H1 (cell line): ENCODE data around the gene CELF6. TPM values are rescaled to one million over a fixed set of nuclear protein-coding genes. Genes with fewer than 3 reads are reported as not detected.

Experiments
- CTCF ChIA-PET: fragments of 300-600 bp; sonication (Branson Sonifier 250); formaldehyde crosslinking; loops from one replicate; lab custom pipeline; 2021; ENCODE audit not compliant: partially characterized antibody; lab: Charles Lee
- POLR2A ChIA-PET: fragments of 300-600 bp; sonication (Branson Sonifier 250); formaldehyde crosslinking; loops from one replicate; lab custom pipeline; 2021; ENCODE audit warnings: inconsistent platforms; ENCODE audit not compliant: partially characterized antibody; lab: Charles Lee
- DNase-seq, 2 experiments: peaks; one replicate each; pipeline versions ENCODE4 v3.0.0 to v3.0.0-alpha.2; 2010 to 2022; ENCODE audit warnings: low spot score in 2 of 2, low read depth in 1 of 2, mixed read lengths in 1 of 2
- FAIRE-seq: peaks from 2 replicates; lab custom pipeline; 2011; peaks lifted over from hg19 to GRCh38; lab: Jason Lieb, UNC
- H2AFZ ChIP-seq: 2 replicates; pipeline ENCODE4 v1.8.1; 2012; ENCODE audit warnings: low read length, inconsistent platforms
- H2AK5ac ChIP-seq: 2 replicates; pipeline ENCODE4 v1.6.1; 2013; ENCODE audit warnings: low read depth, low read length
- H2BK120ac ChIP-seq: replicated peaks from 2 replicates; pipeline ENCODE3; 2013; ENCODE audit warnings: low read depth, low read length, inconsistent platforms
- H2BK12ac ChIP-seq: 2 replicates; pipeline ENCODE4 v1.6.1; 2013; ENCODE audit warnings: low read depth, low read length
- H2BK15ac ChIP-seq: 2 replicates; pipeline ENCODE4 v1.6.1; 2013; ENCODE audit warnings: low read length
- H2BK20ac ChIP-seq: 2 replicates; pipeline ENCODE4 v1.6.1; 2013; ENCODE audit warnings: low read length
- H2BK5ac ChIP-seq: 2 replicates; pipeline ENCODE4 v1.6.1; 2013; ENCODE audit warnings: low read depth, low read length
- H3K14ac ChIP-seq: 2 replicates; pipeline ENCODE4 v1.6.1; 2013; ENCODE audit warnings: inconsistent platforms; ENCODE audit not compliant: insufficient read length
- H3K18ac ChIP-seq: 2 replicates; pipeline ENCODE4 v1.6.1; 2013; ENCODE audit warnings: low read length; ENCODE audit errors: extremely low read depth
- H3K23ac ChIP-seq: 2 replicates; pipeline ENCODE4 v1.6.1; 2013; ENCODE audit warnings: inconsistent platforms; ENCODE audit not compliant: insufficient read length
- H3K23me2 ChIP-seq: 2 replicates; pipeline ENCODE4 v1.6.1; 2013; ENCODE audit warnings: low read depth, low read length
- H3K27ac ChIP-seq: 2 replicates; pipeline ENCODE4 v1.6.1; 2011; ENCODE audit warnings: low read depth, low read length, inconsistent platforms
- H3K27me3 ChIP-seq, 4 experiments: replicated peaks in 1 of 4; 1 replicate in 1 of 4; 2 replicates in 3 of 4; pipeline versions ENCODE4 v1.6.1 to v1.8.1; 2011 to 2013; ENCODE audit warnings: low read length in 3 of 4, mild to moderate bottlenecking in 3 of 4, inconsistent platforms in 2 of 4, mixed read lengths in 2 of 4, moderate library complexity in 1 of 4; ENCODE audit not compliant: control insufficient read depth in 3 of 4, insufficient read depth in 3 of 4; ENCODE audit errors: extremely low read depth in 1 of 4
- H3K36me3 ChIP-seq, 4 experiments: 2 replicates each; pipeline versions ENCODE4 v1.6.1 to v1.8.1; 2011 to 2013; ENCODE audit warnings: mild to moderate bottlenecking in 4 of 4, low read length in 3 of 4, moderate library complexity in 2 of 4, control low read depth in 1 of 4, inconsistent platforms in 1 of 4; ENCODE audit not compliant: insufficient read depth in 4 of 4, control insufficient read depth in 2 of 4
- H3K4ac ChIP-seq: replicated peaks from 2 replicates; pipeline ENCODE3; 2013; ENCODE audit warnings: low read length, low read depth, mixed read lengths, inconsistent platforms; ENCODE audit not compliant: insufficient read length
- H3K4me1 ChIP-seq, 4 experiments: replicated peaks in 1 of 4; 1 replicate in 1 of 4; 2 replicates in 3 of 4; pipeline versions ENCODE4 v1.6.1 to v1.8.1; 2011 to 2013; ENCODE audit warnings: low read length in 3 of 4, inconsistent platforms in 2 of 4, mixed read lengths in 1 of 4; ENCODE audit not compliant: insufficient read depth in 4 of 4, control insufficient read depth in 3 of 4
- H3K4me2 ChIP-seq, 2 experiments: 2 replicates each; pipeline versions ENCODE4 v1.6.1 to v1.8.1; 2011 to 2013; ENCODE audit warnings: low read depth in 2 of 2, low read length in 2 of 2, control low read depth in 1 of 2, inconsistent platforms in 1 of 2, mild to moderate bottlenecking in 1 of 2; ENCODE audit not compliant: insufficient read depth in 1 of 2
- H3K4me3 ChIP-seq, 4 experiments: fragments of 200-600, 300-600 bp in 1 of 4; sonication (generic), shearing (Covaris generic), sonication (Bioruptor Twin) in 1 of 4; 2 replicates each; pipeline versions ENCODE4 v1.5.1 to v1.8.1; 2011 to 2016; ENCODE audit warnings: low read length in 4 of 4, low read depth in 3 of 4, control low read depth in 2 of 4, inconsistent platforms in 2 of 4, mild to moderate bottlenecking in 2 of 4, mixed read lengths in 1 of 4, moderate library complexity in 1 of 4; ENCODE audit not compliant: insufficient read depth in 2 of 4; ENCODE audit errors: extremely low read depth in 1 of 4
- H3K56ac ChIP-seq: replicated peaks from 2 replicates; pipeline ENCODE3; 2013; ENCODE audit warnings: low read depth, mild to moderate bottlenecking, mixed read lengths, low read length, inconsistent platforms; ENCODE audit not compliant: insufficient read length
- H3K79me1 ChIP-seq: 2 replicates; pipeline ENCODE4 v1.6.1; 2013; ENCODE audit warnings: low read depth, low read length, control low read depth
- H3K79me2 ChIP-seq, 2 experiments: 2 replicates each; pipeline versions ENCODE4 v1.6.1 to v1.8.1; 2012 to 2013; ENCODE audit warnings: low read length in 2 of 2, mild to moderate bottlenecking in 2 of 2, inconsistent platforms in 1 of 2; ENCODE audit not compliant: insufficient read depth in 2 of 2, control insufficient read depth in 1 of 2
- H3K9ac ChIP-seq, 4 experiments: replicated peaks in 1 of 4; 1 replicate in 1 of 4; 2 replicates in 3 of 4; pipeline versions ENCODE4 v1.6.1 to v1.8.1; 2011 to 2013; ENCODE audit warnings: low read depth in 3 of 4, low read length in 3 of 4, control low read depth in 2 of 4, mild to moderate bottlenecking in 2 of 4, moderate library complexity in 2 of 4, inconsistent platforms in 1 of 4; ENCODE audit errors: extremely low read depth in 1 of 4
- H3K9me3 ChIP-seq, 2 experiments: 2 replicates each; pipeline versions ENCODE4 v1.6.1 to v1.8.1; 2012 to 2013; ENCODE audit warnings: mild to moderate bottlenecking in 2 of 2, moderate library complexity in 2 of 2, control low read depth in 1 of 2, inconsistent platforms in 1 of 2, low read depth in 1 of 2, low read length in 1 of 2, mixed read lengths in 1 of 2; ENCODE audit not compliant: insufficient read depth in 2 of 2
- H4K20me1 ChIP-seq, 2 experiments: replicated peaks in 1 of 2; 2 replicates each; pipeline versions ENCODE3 to v1.8.1; 2011 to 2013; ENCODE audit warnings: inconsistent platforms in 2 of 2, low read length in 2 of 2, mild to moderate bottlenecking in 1 of 2; ENCODE audit not compliant: insufficient read depth in 2 of 2, control insufficient read depth in 1 of 2
- H4K5ac ChIP-seq: 2 replicates; pipeline ENCODE4 v1.6.1; 2013; ENCODE audit warnings: low read length, low read depth, mixed read lengths, inconsistent platforms; ENCODE audit not compliant: insufficient read length
- H4K8ac ChIP-seq: 2 replicates; pipeline ENCODE4 v1.8.0; 2013; ENCODE audit warnings: mild to moderate bottlenecking, moderate library complexity, low read length, inconsistent platforms; ENCODE audit not compliant: insufficient read depth; ENCODE audit errors: extremely low read depth
- H4K91ac ChIP-seq: replicated peaks from 2 replicates; pipeline ENCODE3; 2013; ENCODE audit warnings: low read length, mixed read lengths, inconsistent platforms; ENCODE audit not compliant: insufficient read length
- BRCA1 ChIP-seq: IDR thresholded peaks from 2 replicates; pipeline ENCODE4 v1.6.1; 2012; ENCODE audit warnings: low read depth, low read length, improper control_type of control experiment
- FOSL1 ChIP-seq: IDR thresholded peaks from 2 replicates; pipeline ENCODE4 v1.6.1; 2011; ENCODE audit warnings: mild to moderate bottlenecking, low read depth, low read length, moderate library complexity; ENCODE audit not compliant: insufficient read depth
- SIX5 ChIP-seq: IDR thresholded peaks from 2 replicates; pipeline ENCODE4 v1.6.1; 2011; ENCODE audit warnings: mild to moderate bottlenecking, low read depth, low read length
- WGBS, 2 experiments: shearing (Covaris generic) in 1 of 2; methylation state at CpG; one replicate each; pipeline versions ENCODE4 v1.1.6 to v1.1.7; 2013 to 2015; ENCODE audit warnings: low lambda C conversion rate in 2 of 2, mixed read lengths in 2 of 2, inconsistent platforms in 1 of 2, low coverage in 1 of 2, missing lambda C conversion rate in 1 of 2; ENCODE audit not compliant: insufficient replicate concordance in 2 of 2, insufficient coverage in 1 of 2, insufficient read length in 1 of 2; ENCODE audit errors: extremely low coverage in 1 of 2, missing lambda C conversion rate in 1 of 2; 5-methylcytosine and 5-hydroxymethylcytosine counted together
- polyA plus RNA-seq, 7 experiments: library from polyadenylated mRNA; depleted of rRNA in 3 of 7; stranded (reverse) in 5 of 7; unstranded in 2 of 7; fragments of >200 nt in 5 of 7; fragments of 200-250 nt in 2 of 7; gene quantifications; 1 replicate in 5 of 7; 2 replicates in 1 of 7; 4 replicates in 1 of 7; pipeline versions ENCODE4 v1.2.1 to v1.2.3, GENCODE V29; 2011 to 2013; ENCODE audit warnings: missing spikeins in 2 of 7, mixed read lengths in 2 of 7
- total RNA-seq: library from RNA; stranded (reverse); fragmentation: NEBNext Ultra II Directional; extraction: Animal tissue kit (Norgen Biotek cat#: 25700); gene quantifications from 2 replicates; pipeline ENCODE4 v1.2.1, GENCODE V29; 2021

The CELF6 gene
- total and polyA plus RNA-seq, 2 of the 8 experiments (the other 6 are each of a cell fraction or from before 2014, with no cell fraction given), result 0.09 to 0.19 TPM

GRCh38 chr15:72235298-72235697 lies 84.7 kb downstream of the CELF6 start:
- no peak for TF ChIP-seq SIX5
- TF ChIP-seq FOSL1, result no peak
- TF ChIP-seq BRCA1, result no peak
- H3K27me3 ChIP-seq, result peaks cover 3 to 66% (median 37%) of the 10 kb centered on the region in 4 experiments
- no peak overlapping the region for H3K4ac ChIP-seq
- H3K4me3 ChIP-seq, result no peak overlapping the region
- no peak overlapping the region for H2BK5ac ChIP-seq
- H4K5ac ChIP-seq, result no peak overlapping the region
- H3K79me1 ChIP-seq, result no peaks in the 10 kb centered on the region
- no peak overlapping the region for H3K23ac ChIP-seq
- H2BK12ac ChIP-seq, result no peak overlapping the region
- H2BK120ac ChIP-seq, result no peak overlapping the region
- no peaks in the 10 kb centered on the region for H3K9me3 ChIP-seq
- no peak overlapping the region for H3K14ac ChIP-seq
- H4K8ac ChIP-seq, result no peak overlapping the region
- H3K18ac ChIP-seq, result no peak overlapping the region
- no peak overlapping the region for H3K9ac ChIP-seq
- no peak for DNase-seq
- H2AFZ ChIP-seq, result no peak overlapping the region
- WGBS, 2 experiments, result 87% methylated on average over 4 of the region's 4 CpGs; no CpG with 5 or more reads in 1 of the 2 experiments
- H2AK5ac ChIP-seq, result no peak overlapping the region
- H3K23me2 ChIP-seq, result peaks cover 6% of the 10 kb centered on the region
- H3K56ac ChIP-seq, result no peak overlapping the region
- ChIA-PET POLR2A (interaction anchor here (2.1 kb wide), 1 partner anchor 14 kb away, joined by 9 read pairs; no protein-coding TSS in a partner anchor), CTCF (interaction anchor here (1.4 to 4.7 kb wide), 2 partner anchors 8 to 37 kb away, joined by 5 to 29 read pairs; partner anchors contain the start of gene GRAMD2A)
- H4K91ac ChIP-seq, result no peak overlapping the region
- no peak overlapping the region for H3K4me2 ChIP-seq
- FAIRE-seq, result no peak
- peaks cover 5 to 12% (median 5%) of the 10 kb centered on the region in 4 experiments; a peak in 4 of 7 replicates for H3K4me1 ChIP-seq
- H3K36me3 ChIP-seq, result peaks cover 0 to under 1% (median 0%) of the 10 kb centered on the region in 4 experiments; a peak in 3 of 8 replicates
- H2BK15ac ChIP-seq, result no peak overlapping the region
- H4K20me1 ChIP-seq, result peaks cover 0 to 1% of the 10 kb centered on the region in 2 experiments
- no peak overlapping the region for H2BK20ac ChIP-seq
- H3K79me2 ChIP-seq, result peaks cover 2 to 4% of the 10 kb centered on the region in 2 experiments; a peak in 2 of 4 replicates
- no peak overlapping the region for H3K27ac ChIP-seq

Other genes with a start within 250 kb of the CELF6 start
- 26.0 and 29.5 TPM in 2 replicates for gene MYO9A, start 202.0 kb downstream of the CELF6 start, total RNA-seq
- gene MYO9A, start 202.0 kb downstream of the CELF6 start, polyA plus RNA-seq (2011; rRNA removed), result 3.9 and 4.9 TPM in 2 replicates
- 3.6 and 6.0 TPM in 2 replicates for gene SENP8, start 201.8 kb downstream of the CELF6 start, total RNA-seq
- gene SENP8, start 201.8 kb downstream of the CELF6 start, polyA plus RNA-seq (2011; rRNA removed), result 2.2 and 4.1 TPM in 2 replicates
- 0.36 and 1.5 TPM in 2 replicates for gene GRAMD2A, start 122.4 kb downstream of the CELF6 start, total RNA-seq
- gene GRAMD2A, start 122.4 kb downstream of the CELF6 start, polyA plus RNA-seq (2011; rRNA removed), result 0.57 and 0.66 TPM in 2 replicates
- 761 and 780 TPM in 2 replicates for gene PKM, start 89.0 kb downstream of the CELF6 start, total RNA-seq
- gene PKM, start 89.0 kb downstream of the CELF6 start, polyA plus RNA-seq (2011; rRNA removed), result 856 and 1,089 TPM in 2 replicates
- gene PARP6, start 47.6 kb downstream of the CELF6 start, total RNA-seq, result 33.0 and 39.8 TPM in 2 replicates
- gene PARP6, start 47.6 kb downstream of the CELF6 start, polyA plus RNA-seq (2011; rRNA removed), result 44.8 and 45.3 TPM in 2 replicates
- 47.4 and 52.5 TPM in 2 replicates for gene HEXA, start 55.9 kb upstream of the CELF6 start, total RNA-seq
- 67.8 and 73.7 TPM in 2 replicates for gene HEXA, start 55.9 kb upstream of the CELF6 start, polyA plus RNA-seq (2011; rRNA removed)
- gene TMEM202, start 78.1 kb upstream of the CELF6 start, total RNA-seq, result not detected in 2 replicates
- not detected in 2 replicates for gene TMEM202, start 78.1 kb upstream of the CELF6 start, polyA plus RNA-seq (2011; rRNA removed)
- gene ARIH1, start 154.2 kb upstream of the CELF6 start, total RNA-seq, result 169 and 179 TPM in 2 replicates
- gene ARIH1, start 154.2 kb upstream of the CELF6 start, polyA plus RNA-seq (2011; rRNA removed), result 15.6 and 32.7 TPM in 2 replicates